HG03439 (cell line): ENCODE data around the gene CDC42EP5.
"Not testable (repeated sequence)": the region's sequence is repeated elsewhere in the genome, so short reads cannot be mapped to it uniquely, and the experiment has no call there.

Experiments
- ATAC-seq: cut with Tn5 transposase; IDR thresholded peaks from one replicate; pipeline ENCODE4 v1.9.1; 2021; ENCODE audit warnings: mild to moderate bottlenecking, moderate library complexity; ENCODE audit not compliant: unreplicated experiment

The CDC42EP5 gene

DNA sequence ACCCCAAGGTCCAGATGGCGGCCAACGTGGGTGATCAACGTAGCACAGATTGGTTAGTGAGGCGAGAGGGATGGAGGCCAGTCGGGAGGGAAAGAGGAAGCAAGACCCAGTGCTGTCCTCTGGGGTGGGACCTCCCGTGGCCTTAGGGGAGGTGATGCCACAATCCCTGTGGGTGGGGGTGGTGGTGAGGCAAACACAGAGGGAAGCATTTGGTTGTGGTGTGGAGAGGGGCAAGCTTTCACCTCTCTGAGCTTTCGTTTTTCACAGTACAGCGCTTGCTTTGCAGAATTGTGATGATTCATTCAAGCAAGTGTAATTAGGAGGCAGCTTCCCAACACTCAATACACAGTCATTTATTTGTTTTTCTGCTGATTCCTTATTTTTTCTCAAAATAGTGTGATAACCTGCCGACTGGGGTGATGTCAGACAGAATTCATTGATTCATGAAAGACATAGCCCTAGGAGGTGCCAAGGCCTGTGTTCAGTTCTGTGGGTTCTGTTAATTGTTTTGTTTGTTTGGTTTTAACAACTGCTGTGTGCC, 21.7 kb downstream of the CDC42EP5 start:
- ATAC-seq, result no peak

DNA sequence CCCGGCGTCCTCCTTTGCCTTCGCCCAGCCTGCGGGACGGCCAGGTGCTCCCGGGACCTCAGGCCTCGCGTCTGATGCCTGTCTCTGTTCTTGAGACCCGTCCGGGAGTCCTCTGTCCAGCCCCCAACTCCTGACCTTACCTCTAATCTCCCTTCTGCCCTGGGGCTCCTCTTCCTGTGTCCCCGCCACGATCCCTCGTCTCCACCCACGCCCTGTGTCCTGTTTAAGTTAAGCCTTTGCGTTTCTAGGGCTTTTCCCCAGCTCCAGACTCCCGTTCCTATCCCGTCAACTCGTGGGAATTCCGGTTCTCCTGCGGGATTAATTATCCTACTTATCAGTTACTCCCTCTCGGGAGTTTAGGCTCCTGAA, 23.4 kb downstream of the CDC42EP5 start:
- no peak for ATAC-seq

DNA sequence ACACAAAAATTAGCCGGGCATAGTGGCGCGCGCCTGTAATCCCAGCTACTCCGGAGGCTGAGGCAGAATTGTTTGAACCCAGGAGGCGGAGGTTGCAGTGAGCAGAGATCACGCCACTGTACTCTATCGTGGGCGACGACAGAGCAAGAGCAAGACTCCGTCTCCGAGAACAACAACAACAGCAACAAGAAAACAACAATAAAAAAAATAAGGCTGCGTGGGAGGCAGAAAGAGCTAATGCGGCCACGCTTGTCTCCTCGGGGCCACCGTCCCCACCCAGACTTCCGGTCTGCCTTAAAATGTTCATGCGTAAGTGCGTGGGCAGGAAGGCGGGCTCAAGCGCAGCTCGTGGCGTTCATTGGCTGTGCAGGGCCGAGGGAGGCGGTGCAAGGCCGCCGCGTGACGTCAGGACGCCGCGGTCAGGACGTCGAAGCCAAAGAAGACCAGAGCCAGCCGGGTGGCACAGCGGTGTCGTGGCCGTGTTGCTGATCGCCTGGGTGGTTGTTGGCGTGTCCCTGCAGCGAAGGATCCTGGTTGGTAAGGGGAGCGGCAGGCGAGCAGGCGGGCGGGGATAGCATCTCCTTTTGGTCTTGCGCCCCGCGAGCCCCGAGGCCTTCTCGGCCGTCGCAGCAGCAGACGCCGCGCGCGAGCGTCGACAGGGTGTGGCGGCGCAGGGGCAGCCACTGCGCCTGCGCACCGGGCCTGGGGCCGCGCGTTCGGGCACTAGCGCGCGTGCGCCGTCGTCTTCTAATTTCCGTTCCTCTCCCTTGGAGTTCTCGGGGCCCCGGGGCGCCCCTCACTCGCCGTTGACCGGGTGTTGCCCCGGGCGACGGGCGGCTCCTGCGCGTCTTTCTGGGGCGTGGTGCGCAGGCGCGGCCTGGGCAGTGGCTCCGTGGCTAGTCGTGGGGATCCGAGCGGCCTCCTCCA, 24.1 kb downstream of the CDC42EP5 start, which contains the start of gene LENG8:
Gene LENG8 (plus strand): TSS at position 426 of the 927 bp plus-strand sequence. CDS start 2,146 bp downstream, outside the sequence.
- peak; percentile 83 for ATAC-seq

DNA sequence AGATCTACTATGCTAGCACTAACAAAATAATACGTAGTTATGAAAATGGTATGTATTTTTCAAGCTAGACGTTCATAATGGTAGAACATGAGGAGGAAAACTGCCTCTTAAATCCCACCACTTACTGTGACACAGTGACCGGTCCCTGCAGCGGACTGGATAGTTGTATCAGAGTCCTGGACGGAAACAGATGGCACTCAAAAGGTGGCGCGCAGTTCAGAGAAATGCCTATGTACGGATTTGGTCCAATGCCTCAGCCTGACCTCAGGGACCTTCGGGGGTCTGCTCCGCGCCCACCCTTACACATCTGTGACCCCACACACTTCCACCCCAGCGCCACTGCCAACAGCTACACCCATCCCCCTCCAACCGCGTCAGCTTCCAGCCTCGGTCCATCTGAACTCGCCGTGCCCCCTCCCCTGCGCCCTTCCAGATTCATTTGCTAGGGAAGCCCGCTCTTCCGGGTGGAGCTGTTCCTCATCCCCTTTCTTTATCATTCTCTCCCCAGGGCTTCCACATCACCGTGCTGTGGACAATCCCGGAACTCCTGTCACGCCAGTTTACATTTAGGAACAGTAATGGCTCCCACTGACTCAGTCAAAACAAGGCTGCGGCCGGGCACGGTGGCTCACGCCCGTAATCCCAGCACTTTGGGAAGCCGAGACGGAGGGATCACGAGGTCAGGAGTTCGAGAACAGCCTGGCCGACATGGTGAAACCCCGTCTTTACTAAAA, 24.9 kb downstream of the CDC42EP5 start:
- peak; percentile 9 for ATAC-seq

DNA sequence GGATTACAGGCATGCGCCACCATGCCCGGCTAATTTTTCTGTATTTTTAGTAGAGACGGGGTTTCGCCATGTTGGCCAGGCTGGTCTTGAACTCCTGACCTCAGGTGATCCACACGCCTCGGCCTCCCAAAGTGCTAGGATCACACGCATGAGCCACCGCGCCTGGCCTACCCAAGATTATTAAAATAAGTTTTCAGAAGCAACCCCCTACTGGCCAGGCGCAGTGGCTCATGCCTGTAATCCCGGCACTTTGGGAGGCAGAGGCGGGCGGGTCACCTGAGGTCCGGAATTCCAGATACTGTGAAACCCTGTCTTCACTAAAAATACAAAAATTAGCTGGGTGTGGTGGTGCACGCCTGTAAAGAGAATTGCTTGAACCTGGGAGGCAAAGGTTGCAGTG, 26.7 kb downstream of the CDC42EP5 start:
- ATAC-seq, result not testable (repeated sequence)

DNA sequence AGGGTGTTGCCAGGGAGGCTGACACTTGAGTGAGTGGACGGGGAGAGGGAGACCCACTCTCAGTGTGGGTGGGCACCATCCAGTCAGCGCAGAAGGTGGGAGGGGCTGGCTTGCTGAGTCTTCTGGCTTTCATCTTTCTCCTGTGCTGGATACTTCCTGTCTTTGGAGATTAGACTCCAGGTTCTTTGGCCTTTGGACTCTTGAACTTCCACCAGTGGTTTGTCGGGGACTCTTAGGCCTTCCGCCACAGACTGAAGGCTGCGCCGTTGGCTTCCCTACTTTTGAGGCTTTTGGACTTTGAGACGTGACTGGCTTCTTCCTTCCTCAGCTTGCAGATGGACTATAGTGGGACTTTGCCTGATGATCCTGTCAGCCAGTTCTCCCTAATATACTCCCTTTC, 28.4 kb downstream of the CDC42EP5 start:
- ATAC-seq, result no peak

DNA sequence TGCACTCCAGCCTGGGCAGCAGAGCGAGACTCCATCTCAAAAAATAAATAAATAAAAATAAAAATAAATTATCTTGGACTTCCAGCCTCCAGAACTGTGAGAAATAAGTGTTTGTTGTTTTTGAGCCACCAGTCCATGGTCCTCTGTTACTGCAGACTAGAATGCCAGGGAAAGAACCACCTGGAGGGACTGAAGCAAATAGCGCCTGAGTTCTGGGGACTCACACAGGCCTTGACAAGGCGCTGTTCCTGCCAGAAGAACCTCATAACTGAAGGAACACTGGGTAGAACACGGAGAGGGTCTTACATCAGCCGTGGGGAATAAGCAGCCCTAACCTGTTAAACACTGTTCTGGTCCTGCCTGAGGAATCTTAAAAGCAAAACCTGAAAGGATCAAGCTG, 32.5 kb downstream of the CDC42EP5 start:
- no peak for ATAC-seq

DNA sequence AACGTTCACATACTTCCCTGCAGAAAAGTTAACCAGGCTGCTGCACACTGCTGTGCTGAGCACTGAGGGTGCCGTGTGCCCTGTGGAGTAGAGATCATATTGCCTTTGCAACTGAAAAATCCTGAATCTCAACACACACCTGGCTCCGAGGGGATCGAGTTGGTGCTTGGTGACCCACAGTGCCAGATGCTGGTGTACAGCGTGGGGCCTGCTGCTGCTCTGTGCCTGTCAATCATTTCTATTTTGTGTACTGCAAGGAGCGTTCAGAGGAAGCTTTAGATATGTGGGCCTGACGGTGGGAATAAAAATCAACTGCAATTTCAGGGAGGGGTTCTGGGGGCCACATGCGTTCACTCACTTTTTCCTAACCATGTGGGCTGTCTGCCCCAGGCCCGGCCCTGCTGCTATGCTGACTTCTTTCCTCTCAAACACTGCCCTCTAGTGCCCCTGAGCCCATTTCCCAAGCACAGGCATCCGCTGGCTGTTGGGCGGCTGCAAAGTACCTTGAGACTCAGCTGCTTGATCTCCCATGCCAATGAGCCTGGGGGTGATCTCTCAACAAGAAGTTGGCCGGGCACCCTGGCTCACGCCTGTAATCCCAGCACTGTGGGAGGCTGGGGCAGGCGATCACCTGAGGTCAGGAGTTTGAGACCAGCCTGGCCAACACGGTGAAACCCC, 33.8 kb downstream of the CDC42EP5 start:
- ATAC-seq, result no peak

DNA sequence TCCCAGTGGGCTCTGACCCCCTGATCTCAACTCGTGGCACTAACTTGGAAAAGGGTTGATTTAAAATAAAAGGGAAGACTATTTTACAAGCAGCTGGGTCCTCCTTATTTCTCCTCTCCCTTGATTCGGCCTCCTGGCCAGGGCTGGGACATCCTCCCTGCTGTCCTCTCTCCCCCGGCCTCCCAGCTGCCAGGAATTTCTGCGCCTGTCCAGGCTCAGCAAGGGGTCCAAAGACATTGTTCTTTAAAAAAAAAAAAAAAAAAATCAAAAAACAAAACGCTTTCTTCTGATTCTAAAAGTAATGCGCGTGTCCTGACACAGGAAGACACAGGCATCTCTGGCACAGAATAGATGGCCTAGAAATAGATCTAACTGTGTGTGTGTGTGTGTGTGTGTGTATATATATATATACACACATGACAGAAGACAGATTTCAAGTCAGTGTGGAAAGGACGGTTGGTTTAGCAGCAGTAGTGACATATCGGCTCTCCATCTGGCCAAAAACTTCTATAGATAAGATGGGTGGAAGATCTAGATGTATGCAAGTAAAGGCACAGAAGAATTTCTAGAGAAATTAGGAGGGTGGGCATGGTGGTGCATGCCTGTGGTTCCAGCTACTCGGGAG, 36.4 kb downstream of the CDC42EP5 start:
- ATAC-seq, result no peak

DNA sequence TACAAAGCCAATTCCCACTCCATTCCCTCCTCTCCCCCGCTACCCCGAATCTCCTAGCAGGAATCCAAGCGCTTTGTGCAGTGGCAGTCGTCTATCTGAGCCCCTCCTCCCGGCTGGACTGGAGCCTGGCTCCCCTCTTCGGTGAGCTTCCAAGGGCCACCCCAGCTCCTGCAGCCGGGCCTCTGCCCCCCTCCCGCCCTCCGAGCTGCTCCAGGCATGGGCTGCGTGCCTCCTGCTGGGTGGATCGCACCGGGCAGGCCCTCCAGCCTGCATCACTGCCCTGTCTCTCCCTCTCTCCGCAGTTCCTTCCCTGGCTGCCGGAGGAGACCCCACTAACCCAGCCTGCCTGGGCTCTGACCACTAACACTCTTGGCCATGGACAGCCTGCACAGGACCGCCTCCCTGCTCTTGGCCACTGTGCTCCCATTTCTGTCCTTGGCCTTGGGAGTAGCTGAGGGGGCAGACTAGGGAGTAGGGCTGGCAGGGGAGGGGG, 37.0 kb downstream of the CDC42EP5 start:
- no peak for ATAC-seq

DNA sequence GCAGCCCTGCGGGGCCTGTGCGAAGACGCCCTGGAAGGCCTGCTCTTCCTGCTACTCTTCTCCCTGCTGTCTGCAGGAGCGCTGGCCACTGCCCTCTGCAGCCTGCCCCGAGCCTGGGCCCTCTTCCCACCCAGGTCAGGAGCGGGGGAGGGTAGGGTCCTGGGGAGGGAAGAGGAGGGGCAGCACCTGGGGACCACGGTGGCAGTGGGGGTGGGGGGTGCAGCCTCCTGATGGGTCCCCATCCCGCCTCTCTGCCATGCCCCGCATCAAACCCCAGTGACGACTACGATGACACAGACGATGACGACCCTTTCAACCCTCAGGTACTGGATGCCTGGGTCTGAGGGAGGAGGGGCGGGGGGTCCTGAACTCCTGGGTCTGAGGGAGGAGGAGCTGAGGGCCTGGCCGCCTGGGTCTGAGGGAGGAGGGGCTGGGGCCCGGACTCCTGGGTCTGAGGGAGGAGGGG, 37.5 kb downstream of the CDC42EP5 start:
- ATAC-seq, result no peak

DNA sequence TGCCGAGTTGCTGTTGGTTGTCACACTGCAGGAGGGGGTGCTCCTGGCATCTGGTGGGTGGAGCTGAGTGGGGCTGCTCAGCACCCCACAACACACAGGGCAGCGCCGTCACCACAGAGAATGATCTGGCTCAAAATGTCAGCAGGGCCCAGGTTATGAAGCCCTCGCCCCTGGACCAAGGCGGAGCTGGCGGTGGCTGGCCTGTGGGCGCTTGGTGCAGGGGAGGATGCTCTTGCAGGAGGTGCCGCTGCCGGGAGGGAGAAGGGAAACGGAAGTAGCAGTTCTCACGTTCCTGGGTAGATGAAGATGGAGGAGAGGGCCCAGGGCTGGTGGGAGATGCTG, 38.3 kb downstream of the CDC42EP5 start:
- ATAC-seq, result no peak

DNA sequence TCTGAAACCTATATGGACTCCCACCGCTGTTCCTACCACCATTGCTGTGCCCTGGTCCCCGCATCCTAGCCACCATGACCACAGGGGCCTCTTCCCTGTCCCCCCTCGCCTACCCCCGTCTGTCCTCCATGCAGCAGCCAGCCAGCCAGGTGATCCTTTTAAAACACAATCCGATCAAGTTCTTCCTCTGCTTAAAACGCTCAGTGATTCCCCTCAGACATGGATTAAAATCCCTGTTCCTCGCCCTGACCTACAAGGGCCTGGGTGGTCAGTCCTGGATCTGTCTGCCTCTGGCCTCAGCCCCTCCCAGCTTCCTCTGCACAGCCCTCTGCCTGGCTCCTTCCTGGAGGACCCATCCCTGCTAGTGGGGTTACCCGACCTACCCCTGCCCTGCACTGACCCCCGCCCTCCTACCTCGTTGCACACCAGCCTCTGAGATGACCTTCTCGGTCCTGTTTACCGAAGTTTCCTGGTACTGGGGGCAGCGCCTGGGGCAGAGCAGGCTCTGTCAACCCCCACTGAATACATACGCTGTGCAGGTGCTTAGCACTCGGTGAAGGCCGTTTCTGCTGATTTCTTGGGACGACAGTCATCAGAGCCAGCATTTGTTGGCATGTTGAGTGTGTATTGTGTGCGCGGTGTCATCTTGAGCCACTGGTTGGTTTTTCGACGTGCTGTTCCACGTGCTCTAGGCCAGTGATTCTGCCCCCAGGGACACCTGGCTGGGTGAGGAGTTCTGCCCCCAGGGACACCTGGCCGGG, 38.8 kb downstream of the CDC42EP5 start:
- ATAC-seq, result no peak

DNA sequence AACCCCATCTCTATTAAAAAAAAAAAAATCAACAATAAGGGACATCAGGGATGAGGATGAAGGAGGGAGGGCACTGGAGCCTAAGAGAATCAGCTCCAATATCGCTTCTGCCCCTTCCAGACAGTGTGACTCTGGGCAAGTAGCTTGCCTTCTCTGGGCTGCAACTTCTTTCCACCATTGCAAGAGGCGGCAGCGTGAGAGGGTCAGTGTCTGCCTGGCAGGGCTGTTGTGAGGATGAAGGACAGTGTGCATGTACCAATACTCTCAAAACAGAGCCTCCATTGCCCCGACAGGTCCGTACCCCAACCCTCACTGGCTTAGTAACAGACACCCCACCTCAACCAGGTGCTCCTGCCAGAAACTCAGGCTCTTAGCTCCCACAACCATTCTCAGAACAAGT, 39.4 kb downstream of the CDC42EP5 start:
- ATAC-seq, result no peak

DNA sequence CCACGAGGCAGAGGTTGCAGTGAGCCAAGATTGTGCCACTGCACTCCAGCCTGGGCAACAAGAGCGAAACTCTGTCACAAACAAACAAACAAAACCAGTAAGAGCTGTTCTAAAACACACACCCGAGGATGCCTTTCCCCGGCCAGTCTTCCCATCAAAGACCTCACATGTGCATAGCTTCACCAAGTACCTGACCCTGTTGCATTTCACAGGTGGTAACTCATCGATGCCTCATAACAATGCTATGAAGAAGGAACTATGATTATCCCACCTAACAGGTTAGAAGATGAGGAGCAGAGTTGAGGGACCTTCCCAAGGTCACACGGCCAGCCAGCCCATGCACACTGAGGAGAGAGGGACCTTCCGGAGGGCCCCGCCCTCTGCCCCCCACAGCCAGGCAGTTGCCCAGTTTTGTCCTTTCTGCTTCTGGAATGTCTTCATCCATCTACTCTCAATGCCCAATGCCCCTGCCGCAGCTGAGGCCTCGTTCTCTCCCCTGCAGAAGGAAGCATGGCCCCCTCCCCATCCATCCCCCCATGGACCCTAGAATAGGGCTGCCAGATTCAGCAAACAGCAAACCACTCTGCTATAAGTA, 40.9 kb downstream of the CDC42EP5 start:
- no peak for ATAC-seq

DNA sequence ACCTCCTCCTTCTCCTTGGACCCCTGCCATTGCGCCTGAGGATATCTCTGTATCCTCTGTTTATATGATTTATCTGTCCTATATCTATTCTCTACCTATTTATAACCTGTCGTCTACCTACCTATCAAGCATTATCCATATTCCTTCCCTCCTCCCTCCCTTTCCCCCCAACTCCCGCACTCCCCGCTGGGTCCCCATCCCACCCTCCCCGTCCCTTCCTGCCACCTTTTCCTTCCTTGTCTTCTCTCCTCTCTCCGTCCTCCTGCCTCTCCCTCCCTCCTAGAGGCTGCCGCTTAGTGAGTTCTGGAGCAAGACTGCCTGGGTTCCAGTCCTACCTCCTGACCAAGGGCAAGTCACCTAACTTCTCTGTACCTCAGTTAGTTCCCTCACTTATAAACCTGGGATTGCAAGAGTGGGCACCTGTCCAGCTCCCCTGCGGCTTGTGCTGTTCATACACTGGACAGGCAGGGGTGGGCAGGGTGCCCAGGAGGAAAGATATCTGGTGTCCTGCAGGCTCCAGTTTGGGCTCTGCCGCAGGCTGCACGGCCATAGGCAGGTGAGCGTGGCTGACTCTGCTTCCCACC, 41.7 kb downstream of the CDC42EP5 start:
- no peak for ATAC-seq

DNA sequence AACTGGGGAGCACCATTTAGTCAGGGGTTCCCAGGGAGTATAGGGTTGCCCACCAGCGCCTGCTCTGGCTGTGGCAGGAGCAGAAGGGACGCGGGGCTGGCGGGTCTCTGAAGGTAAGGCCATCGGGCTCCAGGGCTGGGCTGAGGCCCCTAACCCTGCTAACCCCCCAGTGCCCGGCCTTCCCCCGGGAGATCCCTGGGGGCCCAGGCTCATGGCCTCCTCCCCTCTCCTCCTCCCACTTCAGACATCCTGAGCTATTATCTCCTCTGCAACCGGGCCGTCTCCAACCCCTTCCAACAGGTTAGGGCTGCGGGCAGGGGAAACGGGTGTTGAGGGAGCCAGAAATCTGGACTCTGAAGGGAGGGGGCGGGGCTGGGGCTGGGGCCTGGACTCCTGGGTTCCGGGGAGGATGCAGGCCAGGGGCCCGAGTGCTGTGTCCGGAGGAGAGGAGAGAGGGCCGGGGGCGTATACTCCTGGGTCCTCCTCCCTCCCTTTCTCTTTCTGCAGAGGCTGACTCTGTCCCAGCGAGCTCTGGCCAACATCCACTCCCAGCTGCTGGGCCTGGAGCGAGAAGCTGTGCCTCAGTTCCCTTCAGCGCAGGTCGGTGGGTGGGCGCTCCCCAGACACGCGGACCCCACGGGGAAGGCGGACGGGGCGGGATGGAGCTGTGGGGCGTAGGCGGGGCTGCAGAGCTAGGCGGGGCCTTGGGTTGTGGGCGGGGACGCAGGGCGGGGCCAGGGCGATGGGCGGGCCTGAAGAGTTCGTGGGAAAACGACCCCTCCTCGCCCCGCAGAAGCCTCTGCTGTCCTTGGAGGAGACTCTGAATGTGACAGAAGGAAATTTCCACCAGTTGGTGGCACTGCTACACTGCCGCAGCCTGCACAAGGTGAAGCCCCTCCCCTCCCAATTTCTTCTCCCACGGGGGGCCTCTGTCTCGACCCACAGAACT, 42.5 kb downstream of the CDC42EP5 start:
- no peak for ATAC-seq
